Right kidney (tissue), 1 donor: ENCODE results near the gene RARB.

Source experiments
- DNase-seq: peaks from one replicate; pipeline ENCODE4 v3.0.0-alpha.2; 2016

The RARB gene

DNA sequence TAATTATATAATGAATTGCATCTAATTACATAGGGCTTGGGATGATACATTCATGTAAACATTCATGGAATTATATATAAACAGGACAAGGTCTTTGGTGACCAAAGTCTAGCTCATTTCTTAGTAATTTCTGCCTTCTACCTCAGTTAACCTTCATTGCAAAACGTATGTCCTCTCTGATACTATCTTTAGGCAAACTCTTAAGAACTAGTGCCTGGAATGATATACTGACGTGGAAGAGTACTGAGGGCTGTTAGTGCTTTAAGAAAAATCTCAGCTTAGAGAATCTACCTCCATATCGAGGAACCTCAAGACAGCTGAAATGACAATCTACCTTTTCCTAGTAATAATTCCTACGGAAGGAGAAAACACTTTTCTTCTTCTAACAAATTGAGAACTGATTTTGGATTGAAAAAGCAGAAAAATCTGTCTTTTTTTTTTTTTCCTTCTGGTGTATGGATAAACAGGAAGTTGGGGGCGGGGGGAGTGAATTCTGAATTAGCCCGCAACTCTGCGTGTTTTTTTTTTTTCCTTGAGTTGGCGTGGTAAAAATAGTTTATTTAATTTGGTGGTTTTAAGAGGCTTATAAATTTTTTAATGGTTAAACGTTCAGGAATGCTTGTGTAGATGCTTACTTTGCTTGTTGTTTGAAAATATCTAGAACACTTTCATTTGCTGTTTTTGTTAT, 43.2 kb downstream of the RARB start:
- DNase-seq = no peak

DNA sequence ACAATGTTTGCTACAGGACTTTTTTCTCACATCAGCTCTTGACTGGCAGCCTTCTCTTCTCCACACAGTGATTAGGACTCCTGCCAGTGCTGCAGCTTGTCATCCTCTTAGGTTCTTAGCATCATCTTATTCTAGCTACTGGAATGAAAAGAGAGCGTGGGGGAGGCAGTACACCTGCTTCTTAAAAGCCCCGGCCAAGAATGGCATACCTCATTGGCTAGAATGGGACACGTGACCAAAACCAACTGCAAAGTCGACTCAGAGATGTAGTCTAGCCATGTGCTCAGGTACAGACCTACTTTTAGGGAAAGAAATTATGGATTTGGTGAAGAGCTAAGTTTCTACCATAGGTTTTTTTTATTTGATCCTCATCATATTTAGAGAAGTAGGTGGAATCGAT, 44.1 kb downstream of the RARB start:
- DNase-seq = no peak

DNA sequence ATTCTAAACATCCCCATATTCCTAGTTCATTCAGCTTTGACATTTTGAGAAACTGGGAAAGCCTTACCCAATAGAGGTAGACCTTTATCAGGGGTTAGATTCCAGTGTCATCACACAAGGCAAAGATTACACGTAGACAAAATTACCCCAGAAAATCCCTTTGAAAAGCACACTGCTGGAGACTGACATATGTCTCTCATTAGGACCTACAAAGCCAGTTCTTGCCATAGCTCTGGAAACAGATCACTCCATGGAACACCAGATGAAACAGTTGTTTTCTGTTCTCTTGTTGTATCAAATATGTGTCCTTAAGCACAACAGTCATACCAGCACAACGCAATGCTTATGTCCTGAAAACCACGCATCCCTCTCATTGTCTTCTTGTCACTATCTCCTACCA, 44.7 kb downstream of the RARB start:
- no peak for DNase-seq

DNA sequence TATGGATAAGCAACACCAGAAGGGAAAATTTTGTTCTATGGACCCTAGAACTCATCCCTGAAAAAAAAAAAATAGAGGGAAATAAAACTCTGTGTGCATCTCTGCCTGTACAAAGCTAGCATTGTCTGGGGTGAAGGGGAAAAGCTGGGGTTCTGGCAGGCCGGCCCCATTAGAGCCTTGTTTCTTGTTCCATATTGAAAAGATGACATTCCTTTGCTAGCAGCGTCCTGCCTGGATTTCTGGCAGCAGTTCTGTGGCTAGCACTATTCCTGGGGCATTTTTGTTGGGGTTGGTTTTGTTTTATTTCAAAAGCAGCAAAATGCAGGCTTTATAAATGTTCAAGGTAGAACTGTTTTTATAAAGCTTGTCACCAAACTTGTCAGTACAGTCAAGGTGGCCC, 45.2 kb downstream of the RARB start:
- DNase-seq = no peak

DNA sequence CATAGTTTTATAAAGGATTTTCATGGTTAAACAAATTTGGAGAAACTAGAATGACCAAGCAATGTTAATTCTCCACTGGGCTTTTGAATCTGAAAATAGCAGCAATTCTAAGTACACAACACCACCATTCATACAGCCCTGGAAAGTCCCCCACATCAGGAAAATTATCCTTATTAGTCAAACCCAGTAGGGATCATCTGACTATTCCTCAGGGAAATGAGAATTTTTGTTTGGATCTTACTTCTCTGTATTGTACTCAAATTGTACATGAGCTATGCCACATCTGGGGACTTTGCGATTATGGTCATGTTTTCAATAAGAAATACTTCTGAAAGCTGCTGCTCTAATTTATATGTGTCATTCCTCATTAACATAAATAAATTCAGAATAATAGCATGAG, 46.0 kb downstream of the RARB start:
- no peak for DNase-seq

DNA sequence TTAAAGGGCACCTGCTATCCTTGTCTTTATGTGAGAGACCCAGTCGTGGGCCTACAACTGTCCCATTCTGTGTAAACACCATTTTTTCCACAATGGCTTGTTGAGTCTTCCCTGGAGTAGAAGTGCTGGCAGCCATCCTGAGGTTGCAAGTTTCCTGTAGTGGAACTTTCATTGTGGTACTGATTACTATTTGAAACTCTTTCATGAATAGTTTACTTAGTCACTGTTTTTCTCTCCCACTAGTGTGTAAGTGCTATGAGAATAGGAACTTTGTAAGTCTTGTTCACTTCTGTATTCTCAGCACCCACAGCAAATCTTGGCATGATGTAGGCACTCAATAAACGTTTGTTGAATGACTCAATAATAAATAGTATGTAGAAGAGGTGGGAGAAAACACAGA, 48.6 kb downstream of the RARB start:
- DNase-seq = no peak

DNA sequence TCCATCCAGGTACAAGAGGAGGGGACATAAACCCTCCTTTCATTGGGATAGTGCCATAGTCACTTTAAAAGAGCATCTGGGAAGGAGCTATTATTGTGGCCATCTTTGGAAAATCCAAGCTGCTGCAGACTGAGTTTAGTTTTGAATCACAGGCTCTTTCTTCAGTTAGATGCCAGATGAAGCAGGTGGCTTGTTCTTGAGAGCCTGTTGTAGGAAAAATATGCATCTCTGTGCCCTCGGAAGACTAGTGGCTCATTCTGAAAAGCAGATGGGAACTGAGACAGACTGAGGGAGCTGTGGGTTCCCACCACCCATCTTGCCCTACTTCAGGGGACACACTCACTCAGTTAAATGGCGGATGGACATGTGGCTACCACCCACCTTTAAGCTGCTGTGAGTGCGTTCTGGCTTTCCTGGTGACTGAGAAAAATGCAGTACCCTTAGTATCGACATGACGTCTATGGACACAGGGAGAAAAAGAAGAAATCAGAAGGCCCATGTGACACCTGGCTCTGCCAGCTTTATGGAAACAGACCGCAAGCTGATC, 50.2 kb downstream of the RARB start:
- no peak for DNase-seq

DNA sequence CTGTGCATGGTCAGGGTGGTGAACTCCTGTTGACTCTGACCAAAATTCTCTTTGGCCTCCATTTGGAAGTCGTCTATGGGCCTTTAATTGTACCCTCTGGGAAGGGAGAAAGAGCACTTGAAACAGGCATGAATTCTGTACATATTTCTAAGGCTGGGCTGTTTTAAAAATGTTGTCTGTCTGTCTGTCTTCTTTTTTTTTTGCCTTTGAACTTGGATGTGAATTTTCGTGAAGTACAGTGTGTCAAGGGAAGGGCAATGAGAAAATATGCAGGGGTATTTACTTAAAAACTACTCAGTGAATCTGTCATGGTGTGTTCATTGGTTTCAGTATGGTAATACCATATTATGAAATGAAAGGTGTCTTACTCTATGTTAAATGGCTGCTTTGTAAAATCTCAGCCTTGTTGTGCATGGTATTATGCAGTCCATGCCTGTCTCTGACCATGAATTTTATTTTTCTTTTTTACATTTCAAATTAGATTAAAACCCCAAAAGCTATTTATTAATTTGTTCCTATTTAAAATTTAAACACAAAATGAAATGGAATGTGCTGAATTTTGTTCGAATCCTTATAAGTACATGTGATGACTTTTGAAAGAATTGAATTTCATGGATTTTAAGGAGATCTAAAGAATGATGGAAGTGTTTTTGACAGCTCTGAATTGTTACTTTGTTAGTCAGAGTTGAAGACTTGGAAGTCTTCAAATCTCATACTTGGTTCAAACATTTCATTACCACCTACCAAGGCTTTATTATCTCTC, 51.1 kb downstream of the RARB start:
- DNase-seq = no peak

DNA sequence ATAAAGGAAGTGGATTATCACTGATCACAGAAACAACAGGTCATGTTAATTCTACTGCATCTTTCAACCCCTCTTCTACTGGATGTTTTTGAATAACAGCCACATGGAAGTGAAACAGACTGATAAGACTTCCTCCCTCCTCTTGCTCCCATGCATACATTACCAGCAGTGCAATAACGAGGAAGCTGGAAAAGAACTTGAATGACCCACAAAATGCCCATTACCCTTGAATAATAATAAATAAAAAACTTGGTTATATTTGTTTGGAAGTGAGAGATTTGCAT, 51.6 kb downstream of the RARB start:
- DNase-seq = no peak

DNA sequence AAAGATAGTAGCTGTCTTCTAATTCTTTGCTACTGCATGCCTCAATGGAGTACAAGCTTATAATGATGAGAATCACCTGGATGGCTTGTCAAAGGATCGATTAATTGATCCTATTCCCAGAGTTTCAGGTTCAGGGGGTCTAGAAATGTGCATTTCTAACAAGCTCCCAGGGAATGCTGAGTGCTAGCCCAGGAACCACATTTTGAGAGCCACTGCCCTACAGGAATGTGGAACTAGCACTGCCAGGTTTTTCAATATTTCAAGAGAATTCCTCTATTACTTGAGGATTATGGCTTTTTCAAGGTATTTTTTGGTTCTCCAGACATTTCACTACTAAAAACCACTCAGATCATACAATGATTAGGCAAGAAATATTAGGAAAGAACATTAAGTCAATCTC, 52.7 kb downstream of the RARB start:
- DNase-seq = no peak

DNA sequence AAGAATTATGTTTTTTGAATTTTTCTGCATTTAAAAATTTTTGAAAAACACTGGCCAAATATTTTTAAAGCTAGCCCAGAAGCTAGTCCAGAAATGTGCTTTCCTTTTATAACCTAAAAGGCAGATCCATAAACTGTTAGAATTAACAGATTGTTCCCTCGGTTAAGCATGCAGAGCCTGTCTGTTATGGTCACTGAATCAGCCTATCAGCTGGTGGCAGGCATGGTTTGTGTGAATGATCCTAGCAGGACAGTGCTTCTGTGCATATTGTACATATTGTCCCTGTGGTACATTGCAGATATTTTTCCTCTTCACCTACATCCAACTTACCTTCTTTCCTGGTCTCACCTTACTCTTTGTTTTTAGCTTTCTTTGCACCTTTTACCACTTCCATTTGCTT, 53.3 kb downstream of the RARB start:
- no peak for DNase-seq

DNA sequence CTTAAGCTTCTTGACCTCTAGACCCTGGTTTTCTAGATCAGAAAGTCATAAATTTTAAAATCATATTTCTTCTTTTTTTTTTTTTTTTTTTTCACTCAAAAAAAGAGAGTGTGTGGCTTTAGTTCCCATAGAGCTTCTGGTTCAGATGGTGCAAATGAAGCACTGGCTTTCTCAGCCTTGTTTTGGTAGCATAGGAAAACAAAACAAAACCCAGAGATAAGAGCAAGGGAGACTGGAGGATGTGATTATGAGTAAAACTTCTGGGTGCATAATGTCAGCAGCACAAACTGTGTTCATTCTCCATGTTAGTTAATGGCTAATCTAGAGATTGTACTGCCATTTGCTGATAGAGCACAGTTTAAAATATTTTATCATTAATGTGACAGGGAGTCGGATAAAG, 55.4 kb downstream of the RARB start:
- DNase-seq = no peak

DNA sequence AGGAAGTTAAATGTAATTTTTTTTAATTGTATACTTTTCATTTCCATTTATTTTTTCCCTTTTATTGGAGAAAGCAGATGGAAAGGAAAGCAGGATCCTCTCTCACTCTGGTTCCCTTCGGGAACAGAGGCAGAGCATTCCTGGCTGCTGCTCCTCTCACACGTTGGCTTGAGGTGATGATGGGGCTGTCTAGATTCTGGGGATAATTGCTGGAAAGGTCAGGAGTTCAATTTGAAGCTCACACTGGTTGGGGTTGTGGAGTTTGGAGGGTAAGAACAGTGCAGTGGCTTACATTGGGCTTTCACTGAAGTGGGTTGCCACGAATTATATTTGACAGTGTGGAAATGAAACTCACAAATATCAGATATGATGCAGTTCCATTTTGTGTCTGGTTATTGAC, 57.6 kb downstream of the RARB start:
- DNase-seq = no peak

DNA sequence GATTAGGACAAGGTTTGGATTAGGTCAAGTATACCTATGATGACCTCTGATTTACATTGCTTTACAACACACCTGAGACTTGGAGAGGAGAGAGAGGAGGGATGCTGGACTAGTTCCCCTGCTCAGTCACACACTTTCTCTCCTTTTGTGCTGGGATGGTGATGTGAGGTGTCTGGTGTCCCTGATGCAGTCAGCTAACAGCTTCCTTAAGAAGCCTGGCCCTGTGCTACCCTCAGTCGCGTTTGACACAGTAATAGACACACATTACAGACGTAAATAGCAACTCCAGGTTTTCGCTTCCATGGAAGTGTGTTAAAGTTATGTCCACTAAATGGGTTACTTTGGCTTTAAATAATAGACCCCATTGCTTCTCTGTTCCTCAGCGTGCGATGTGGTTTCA, 58.9 kb downstream of the RARB start:
- DNase-seq = no peak

DNA sequence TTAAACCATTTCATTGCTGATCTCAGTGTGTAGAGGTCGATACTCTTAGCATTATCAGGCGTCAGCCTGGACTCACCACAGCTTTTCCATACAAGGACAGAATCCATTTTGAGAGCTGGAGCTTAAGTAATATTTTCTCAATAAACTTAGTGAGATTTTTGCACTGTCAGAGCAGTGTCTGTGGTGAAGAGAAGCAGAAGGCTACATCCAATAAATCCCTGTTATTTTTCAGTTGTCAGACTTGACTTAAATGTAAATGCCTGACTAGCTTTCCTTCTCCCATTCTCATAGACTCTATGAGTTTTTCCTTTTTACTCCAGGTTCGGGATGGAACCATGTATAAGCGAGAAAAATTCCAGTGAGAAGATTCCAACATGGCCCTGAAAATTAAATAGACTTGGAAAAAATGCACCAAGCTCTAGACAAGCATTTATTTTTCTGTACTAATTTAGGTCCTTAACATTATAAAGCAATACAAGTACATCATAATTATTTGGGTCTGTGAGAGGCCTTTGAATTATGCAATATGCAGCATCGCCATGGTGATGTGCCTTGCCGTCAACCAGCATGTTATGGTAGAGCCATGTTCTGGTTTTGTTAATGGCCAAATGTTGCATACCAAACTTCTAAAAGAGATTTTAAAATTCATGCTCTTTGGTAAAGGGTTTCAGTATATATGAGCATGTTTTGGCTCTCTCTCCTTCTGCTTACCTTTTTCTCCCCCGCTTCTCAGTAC, 62.0 kb downstream of the RARB start:
- no peak for DNase-seq

DNA sequence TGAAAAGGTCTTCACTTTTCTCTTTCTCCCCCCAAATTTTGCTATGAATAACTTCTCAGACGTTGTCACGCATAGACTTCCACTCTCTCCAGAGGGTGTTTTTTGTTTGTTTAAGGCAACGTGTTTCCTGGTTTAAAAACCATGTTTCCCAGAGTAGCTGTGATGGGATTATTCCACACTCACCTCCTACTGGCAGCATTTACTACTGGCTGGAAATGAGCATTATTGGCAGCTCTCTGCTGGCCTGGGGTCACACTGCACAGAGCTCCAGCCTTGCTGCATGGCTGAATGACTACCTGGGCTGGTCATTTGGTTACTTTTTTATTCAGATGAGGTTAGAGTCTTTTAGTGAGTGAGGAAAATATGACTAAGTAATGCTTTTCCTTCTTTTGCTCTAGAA, 65.2 kb downstream of the RARB start:
- no peak for DNase-seq

DNA sequence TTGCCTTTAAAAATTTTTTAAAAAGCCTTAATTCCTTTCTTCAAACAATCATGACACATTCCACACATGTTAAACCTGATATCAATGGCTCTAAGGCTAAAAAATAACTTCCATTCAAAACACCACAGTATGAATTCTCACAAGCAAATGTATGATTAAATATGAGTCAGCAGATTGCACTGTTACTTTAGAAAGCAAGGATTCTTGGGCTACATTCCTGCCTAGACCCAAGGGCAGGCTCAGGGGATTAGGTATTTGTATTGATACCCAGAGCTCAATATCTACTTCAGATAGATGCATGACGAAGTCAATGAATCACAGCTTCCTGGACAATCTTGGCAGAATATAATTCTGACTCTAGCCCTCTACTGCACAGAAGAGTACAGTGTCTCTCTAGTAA, 65.7 kb downstream of the RARB start:
- no peak for DNase-seq

DNA sequence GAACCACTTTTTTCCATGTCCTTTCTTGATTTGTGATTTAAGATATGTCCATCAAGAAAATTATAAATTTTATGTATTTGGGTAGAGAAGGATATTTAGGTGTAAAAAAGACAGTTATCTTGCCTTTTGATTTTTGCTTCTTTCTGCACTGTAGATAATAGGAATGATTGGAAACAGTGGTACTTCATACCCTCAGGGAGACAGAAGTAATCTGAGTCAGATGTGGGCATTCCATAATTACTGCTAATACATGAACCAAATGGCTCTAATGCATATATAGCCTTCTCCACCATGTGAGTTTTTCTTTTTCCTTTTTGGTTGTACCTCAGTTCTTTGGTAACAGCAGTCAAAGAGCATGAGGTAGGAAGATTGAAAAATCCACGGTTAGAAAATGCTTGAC, 67.2 kb downstream of the RARB start:
- no peak for DNase-seq

DNA sequence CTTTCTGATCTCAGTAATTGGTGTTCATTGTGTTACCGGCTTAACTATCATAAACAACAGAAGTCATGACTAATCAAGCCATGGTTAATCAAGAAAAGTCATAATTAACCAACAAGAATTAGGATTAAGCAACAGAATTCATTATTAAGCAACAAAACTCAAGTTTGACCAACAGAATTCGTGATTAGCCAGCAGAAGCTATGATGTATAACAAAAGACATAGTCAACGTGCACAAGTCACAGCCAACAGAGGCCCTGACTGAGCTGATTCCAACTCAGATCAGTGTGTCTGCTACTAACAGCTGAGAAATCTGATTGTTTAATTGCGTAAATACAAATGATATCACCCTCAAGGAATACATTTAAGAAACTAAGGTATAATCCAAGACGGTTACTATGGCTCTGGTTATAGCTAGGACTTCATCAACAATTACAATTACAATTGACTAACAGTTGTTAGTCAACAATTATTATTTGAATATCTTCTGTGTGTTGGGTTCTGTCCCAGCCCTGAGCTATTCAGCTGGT, 67.7 kb downstream of the RARB start:
- DNase-seq = no peak

DNA sequence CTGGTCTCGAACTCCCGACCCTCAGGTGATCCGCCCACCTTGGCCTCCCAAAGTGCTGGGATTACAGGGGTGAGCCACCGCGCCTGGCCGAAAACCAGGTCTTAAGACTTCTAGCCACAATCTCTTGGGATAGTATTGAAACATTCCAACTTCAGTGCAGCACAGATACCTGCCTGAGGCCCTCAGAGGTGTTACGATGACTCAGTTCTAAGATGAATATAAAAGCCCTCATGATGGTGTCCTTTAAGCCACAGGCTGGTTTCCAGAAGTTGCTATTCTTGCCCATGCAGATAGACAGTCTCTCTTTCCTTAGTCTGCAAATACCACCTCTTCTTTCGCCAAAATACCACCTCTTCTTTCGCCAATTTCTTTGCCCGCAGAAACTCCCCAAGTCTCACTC, 69.0 kb downstream of the RARB start:
- no peak for DNase-seq

DNA sequence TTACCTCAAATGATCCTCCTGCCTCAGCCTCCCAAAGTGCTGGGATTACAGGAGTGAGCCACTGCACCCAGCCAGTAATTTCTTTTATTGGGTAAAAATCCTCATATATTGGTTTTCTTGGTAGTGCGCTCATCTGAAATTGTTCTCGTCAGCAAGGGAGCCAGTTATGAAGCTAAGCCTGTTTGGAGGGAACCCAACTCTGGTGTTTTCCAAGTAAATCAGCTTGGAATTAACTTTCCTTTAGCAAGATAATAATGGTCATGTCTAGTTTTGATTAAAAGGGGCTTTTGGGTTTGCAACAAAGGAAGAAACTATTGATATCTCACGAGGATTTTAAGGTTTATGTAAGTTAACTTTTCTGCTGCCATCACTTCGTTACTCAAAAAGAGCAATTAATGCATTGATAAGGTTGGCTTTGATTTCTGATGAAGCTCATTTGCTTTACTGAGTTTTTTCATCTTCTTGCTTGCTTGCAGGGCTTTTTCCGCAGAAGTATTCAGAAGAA, 72.7 kb downstream of the RARB start:
- DNase-seq = no peak

DNA sequence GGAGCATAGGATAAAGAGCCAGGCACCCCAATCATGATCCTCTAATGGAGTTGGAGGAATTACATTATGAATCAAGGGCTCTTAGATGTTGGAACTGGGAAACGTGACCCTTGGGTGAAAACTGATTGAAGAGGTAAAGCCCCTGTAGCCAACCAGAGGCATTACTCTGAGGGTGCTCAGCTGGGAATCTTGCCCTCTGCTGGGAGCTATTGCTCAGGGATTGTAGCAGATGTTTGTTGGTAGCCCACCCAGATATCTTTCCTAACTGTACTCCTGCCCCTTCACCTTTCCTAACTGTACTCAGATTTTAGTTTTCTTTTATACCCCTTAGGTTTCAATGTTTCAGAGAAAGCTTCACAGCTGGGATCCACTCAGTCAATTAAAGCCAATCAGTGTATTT, 74.2 kb downstream of the RARB start:
- DNase-seq = no peak

DNA sequence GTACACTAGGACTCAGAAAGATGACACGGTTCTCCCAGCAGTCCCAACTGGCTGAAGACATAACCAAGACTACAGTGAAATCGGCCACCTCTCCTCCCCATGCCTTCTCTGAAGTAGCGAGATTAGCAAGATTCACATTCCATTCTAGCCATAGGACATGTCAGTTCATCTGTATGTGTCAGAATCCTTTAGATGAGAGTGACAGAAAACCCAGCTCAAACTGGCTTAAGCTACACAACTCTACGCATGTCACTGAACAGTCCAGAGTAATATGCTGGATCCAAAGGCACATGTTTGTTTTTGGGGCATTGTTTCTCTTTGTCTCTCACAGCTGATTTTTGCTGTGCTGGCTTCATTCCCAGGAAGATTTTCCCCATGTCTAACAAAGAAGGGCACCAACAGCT, 75.8 kb downstream of the RARB start:
- DNase-seq = no peak
